ENCODE measurements around the gene EVI5L. TPM values are rescaled to one million over a fixed set of nuclear protein-coding genes. Genes with fewer than 3 reads are reported as not detected.

EVI5L gene
- total RNA-seq, 2 donors from 2014 or later: 6.0 to 12.9 TPM

DNA sequence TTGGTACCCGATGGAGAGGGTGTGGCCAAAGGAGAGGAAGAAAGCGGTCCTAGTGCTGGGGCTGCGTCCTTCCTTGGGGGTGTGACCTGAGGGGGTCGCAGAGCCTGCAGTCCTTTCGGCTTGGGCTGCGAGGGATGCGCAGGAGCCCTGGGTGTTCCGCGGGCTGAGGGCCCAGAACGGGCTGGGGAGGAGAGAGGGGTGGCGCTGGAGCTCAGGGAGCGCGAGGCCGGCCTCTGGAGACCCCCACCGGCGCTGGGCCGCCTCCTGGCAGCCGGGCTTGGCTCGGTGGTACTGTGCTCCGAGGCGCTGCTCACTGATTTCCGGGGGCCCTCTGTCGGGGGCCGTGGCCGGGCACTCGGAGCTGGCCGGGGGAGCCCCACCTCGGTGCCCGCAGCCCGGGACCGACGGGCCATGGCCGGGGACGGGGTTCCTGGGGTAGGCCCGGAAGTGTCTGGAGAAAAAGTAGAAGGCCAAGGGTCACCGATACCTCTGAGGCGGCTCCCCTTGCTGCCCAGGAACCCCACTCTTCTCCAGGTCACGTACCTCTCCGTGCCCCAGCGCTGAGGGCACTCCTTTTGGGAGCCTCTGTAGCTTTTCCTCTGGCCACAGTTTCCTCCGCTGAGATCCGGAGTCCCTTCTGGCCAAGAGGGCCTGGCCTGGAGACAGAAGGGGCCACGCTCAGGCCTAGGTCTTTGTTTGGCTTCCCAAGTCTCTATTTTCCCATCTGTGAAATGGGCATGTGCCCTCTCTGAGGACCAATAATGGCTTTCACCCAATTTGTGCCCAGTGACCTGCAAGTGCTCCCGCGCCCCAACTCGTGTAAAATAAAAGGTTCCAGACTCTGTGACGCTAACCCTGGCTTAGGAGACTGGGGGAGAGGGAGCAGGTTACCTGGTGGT is 42.5 kb downstream of the EVI5L start:
- Histone ChIP-seq H3K27me3 (no peaks in the 10 kb centered on the region), H3K36me3 (replicated peaks in 1 of 2; ENCODE audit: insufficient read depth in 1 of 2, low read depth in 2 of 2) (no peaks in the 10 kb centered on the region), H3K4me3 (no peak overlapping the region), H3K27ac (peak overlapping the region in 2 of 4 donors; percentile 76 to 85), H3K9me3 (no peaks in the 10 kb centered on the region), H3K4me1 (peaks cover 54% of the 10 kb centered on the region)
- TF ChIP-seq, protein P1, sequence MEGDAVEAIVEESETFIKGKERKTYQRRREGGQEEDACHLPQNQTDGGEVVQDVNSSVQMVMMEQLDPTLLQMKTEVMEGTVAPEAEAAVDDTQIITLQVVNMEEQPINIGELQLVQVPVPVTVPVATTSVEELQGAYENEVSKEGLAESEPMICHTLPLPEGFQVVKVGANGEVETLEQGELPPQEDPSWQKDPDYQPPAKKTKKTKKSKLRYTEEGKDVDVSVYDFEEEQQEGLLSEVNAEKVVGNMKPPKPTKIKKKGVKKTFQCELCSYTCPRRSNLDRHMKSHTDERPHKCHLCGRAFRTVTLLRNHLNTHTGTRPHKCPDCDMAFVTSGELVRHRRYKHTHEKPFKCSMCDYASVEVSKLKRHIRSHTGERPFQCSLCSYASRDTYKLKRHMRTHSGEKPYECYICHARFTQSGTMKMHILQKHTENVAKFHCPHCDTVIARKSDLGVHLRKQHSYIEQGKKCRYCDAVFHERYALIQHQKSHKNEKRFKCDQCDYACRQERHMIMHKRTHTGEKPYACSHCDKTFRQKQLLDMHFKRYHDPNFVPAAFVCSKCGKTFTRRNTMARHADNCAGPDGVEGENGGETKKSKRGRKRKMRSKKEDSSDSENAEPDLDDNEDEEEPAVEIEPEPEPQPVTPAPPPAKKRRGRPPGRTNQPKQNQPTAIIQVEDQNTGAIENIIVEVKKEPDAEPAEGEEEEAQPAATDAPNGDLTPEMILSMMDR (IDR thresholded peaks at IDR 0.05): no peak
- no peak for TF ChIP-seq POLR2A (IDR thresholded peaks at IDR 0.05)
- ATAC-seq (no peak), DNase-seq (no peak)
- 74 to 85% methylated on average over 13 to 47 of the region's 47 CpGs for WGBS, 2 donors
- intact Hi-C loops (cut with DNase I): no loop called here

GRCh38 chr19:7873304-7874075 is 43.5 kb downstream of the EVI5L start:
- Histone ChIP-seq H3K4me1 (peaks cover 51% of the 10 kb centered on the region), H3K4me3 (no peak overlapping the region), H3K27ac (peak overlapping the region in 2 of 4 donors; percentile 8 to 13), H3K9me3 (no peaks in the 10 kb centered on the region), H3K27me3 (no peaks in the 10 kb centered on the region), H3K36me3 (replicated peaks in 1 of 2; ENCODE audit: insufficient read depth in 1 of 2, low read depth in 2 of 2) (no peaks in the 10 kb centered on the region)
- intact Hi-C loops (cut with DNase I): no loop called here
- WGBS, 2 donors: 38 to 59% methylated on average over 26 to 41 of the region's 53 CpGs
- DNase-seq (no peak), ATAC-seq (no peak)
- TF ChIP-seq POLR2A (IDR thresholded peaks at IDR 0.05): no peak
- TF ChIP-seq, protein P1 (IDR thresholded peaks at IDR 0.05): no peak

DNA sequence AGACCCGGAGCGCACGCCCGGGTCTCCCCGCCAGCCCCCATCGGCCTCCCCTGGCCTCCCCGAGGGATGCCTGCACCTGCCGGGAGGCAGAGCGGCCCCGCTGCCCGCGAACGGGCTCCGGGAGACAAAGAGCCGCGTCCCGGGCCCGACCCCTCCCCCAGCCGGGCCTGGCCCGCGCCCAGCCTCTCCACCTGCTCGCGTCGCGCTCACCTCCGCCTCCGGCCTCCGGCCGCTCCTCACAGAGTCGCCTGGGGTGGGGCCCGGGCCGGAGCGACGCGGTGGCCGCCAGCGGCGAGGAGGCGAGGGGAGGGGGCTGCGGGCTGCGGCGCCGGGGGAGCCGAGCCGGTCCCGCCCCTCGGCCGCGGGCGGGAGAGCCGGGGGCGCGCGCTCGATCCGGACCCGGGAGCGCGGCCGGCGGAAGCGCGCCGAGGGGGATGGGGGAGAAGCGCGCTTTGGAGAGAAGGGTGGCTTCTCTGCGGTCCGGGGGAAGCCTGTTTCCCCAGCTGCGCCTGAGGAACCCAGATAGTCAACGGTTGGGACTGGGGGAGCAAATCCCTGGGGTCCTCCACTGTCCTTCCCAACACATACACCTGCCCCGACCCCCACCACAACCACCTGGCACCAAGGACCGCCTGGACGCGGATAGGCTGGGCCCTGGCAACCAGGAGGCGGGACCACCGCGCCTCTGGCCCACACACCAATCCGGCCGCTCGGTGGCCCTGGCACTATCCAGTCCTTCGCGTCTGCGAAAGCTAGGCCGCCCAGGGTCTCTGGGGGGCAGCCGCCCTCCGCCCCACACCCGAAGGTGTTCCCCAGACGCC is 44.3 kb downstream of the EVI5L start, which contains the start of gene PRR36:
Gene PRR36, minus strand, starts transcription at position 315 of the 821 bp plus-strand sequence. CDS start 701 bp downstream, outside the sequence.
- peak in 2 of 3 donors; percentile 11 to 24 for TF ChIP-seq POLR2A (IDR thresholded peaks at IDR 0.05)
- TF ChIP-seq, protein P1 (IDR thresholded peaks at IDR 0.05): no peak
- H3K27me3 ChIP-seq: no peaks in the 10 kb centered on the region
- peaks cover 43% of the 10 kb centered on the region for H3K4me1 ChIP-seq
- peak; percentile 62 to 82 (median 78) for DNase-seq
- H3K36me3 ChIP-seq (replicated peaks in 1 of 2; ENCODE audit: insufficient read depth in 1 of 2, low read depth in 2 of 2): no peaks in the 10 kb centered on the region
- H3K9me3 ChIP-seq: no peaks in the 10 kb centered on the region
- H3K27ac ChIP-seq: peak within 1 kb of the TSS in 3 of 4 donors; percentile 8 to 41 (median 8)
- peak; percentile 46 for ATAC-seq
- intact Hi-C loops (cut with DNase I): no loop called here
- no peak within 1 kb of the TSS for H3K4me3 ChIP-seq
- WGBS, 2 donors: 0 to 2% methylated on average over 1 to 80 of the region's 88 CpGs

GRCh38 chr19:7874897-7875273 is 44.9 kb downstream of the EVI5L start:
- no peak overlapping the region for H3K4me3 ChIP-seq
- DNase-seq: no peak
- H3K27ac ChIP-seq: no peak overlapping the region
- H3K9me3 ChIP-seq: no peaks in the 10 kb centered on the region
- intact Hi-C loops (cut with DNase I): no loop called here
- H3K27me3 ChIP-seq: no peaks in the 10 kb centered on the region
- 38 to 46% methylated on average over 9 to 12 of the region's 12 CpGs for WGBS, 2 donors
- H3K36me3 ChIP-seq (replicated peaks in 1 of 2; ENCODE audit: insufficient read depth in 1 of 2, low read depth in 2 of 2): no peaks in the 10 kb centered on the region
- H3K4me1 ChIP-seq: peaks cover 37% of the 10 kb centered on the region
- no peak for ATAC-seq
- TF ChIP-seq POLR2A (IDR thresholded peaks at IDR 0.05): no peak
- TF ChIP-seq, protein P1 (IDR thresholded peaks at IDR 0.05): no peak
